H1 (cell line): Measurements from ENCODE around the gene TARS3. TPM values are rescaled to one million over a fixed set of nuclear protein-coding genes. Genes with fewer than 3 reads are reported as not detected.

Experiments used
- CTCF ChIA-PET: fragments of 300-600 bp; sonication (Branson Sonifier 250); formaldehyde crosslinking; loops from one replicate; lab custom pipeline; 2021; ENCODE audit not compliant: partially characterized antibody; lab: Charles Lee
- POLR2A ChIA-PET: fragments of 300-600 bp; sonication (Branson Sonifier 250); formaldehyde crosslinking; loops from one replicate; lab custom pipeline; 2021; ENCODE audit warnings: inconsistent platforms; ENCODE audit not compliant: partially characterized antibody; lab: Charles Lee
- DNase-seq, 2 experiments: peaks; one replicate each; pipeline versions ENCODE4 v3.0.0 to v3.0.0-alpha.2; 2010 to 2022; ENCODE audit warnings: low spot score in 2 of 2, low read depth in 1 of 2, mixed read lengths in 1 of 2
- FAIRE-seq: peaks from 2 replicates; lab custom pipeline; 2011; peaks lifted over from hg19 to GRCh38; lab: Jason Lieb, UNC
- H2AFZ ChIP-seq: 2 replicates; pipeline ENCODE4 v1.8.1; 2012; ENCODE audit warnings: low read length, inconsistent platforms
- H2AK5ac ChIP-seq: 2 replicates; pipeline ENCODE4 v1.6.1; 2013; ENCODE audit warnings: low read depth, low read length
- H2BK120ac ChIP-seq: replicated peaks from 2 replicates; pipeline ENCODE3; 2013; ENCODE audit warnings: low read depth, low read length, inconsistent platforms
- H2BK12ac ChIP-seq: 2 replicates; pipeline ENCODE4 v1.6.1; 2013; ENCODE audit warnings: low read depth, low read length
- H2BK15ac ChIP-seq: 2 replicates; pipeline ENCODE4 v1.6.1; 2013; ENCODE audit warnings: low read length
- H2BK20ac ChIP-seq: 2 replicates; pipeline ENCODE4 v1.6.1; 2013; ENCODE audit warnings: low read length
- H2BK5ac ChIP-seq: 2 replicates; pipeline ENCODE4 v1.6.1; 2013; ENCODE audit warnings: low read depth, low read length
- H3K14ac ChIP-seq: 2 replicates; pipeline ENCODE4 v1.6.1; 2013; ENCODE audit warnings: inconsistent platforms; ENCODE audit not compliant: insufficient read length
- H3K18ac ChIP-seq: 2 replicates; pipeline ENCODE4 v1.6.1; 2013; ENCODE audit warnings: low read length; ENCODE audit errors: extremely low read depth
- H3K23ac ChIP-seq: 2 replicates; pipeline ENCODE4 v1.6.1; 2013; ENCODE audit warnings: inconsistent platforms; ENCODE audit not compliant: insufficient read length
- H3K23me2 ChIP-seq: 2 replicates; pipeline ENCODE4 v1.6.1; 2013; ENCODE audit warnings: low read depth, low read length
- H3K27ac ChIP-seq: 2 replicates; pipeline ENCODE4 v1.6.1; 2011; ENCODE audit warnings: low read depth, low read length, inconsistent platforms
- H3K27me3 ChIP-seq, 4 experiments: replicated peaks in 1 of 4; 1 replicate in 1 of 4; 2 replicates in 3 of 4; pipeline versions ENCODE4 v1.6.1 to v1.8.1; 2011 to 2013; ENCODE audit warnings: low read length in 3 of 4, mild to moderate bottlenecking in 3 of 4, inconsistent platforms in 2 of 4, mixed read lengths in 2 of 4, moderate library complexity in 1 of 4; ENCODE audit not compliant: control insufficient read depth in 3 of 4, insufficient read depth in 3 of 4; ENCODE audit errors: extremely low read depth in 1 of 4
- H3K36me3 ChIP-seq, 4 experiments: 2 replicates each; pipeline versions ENCODE4 v1.6.1 to v1.8.1; 2011 to 2013; ENCODE audit warnings: mild to moderate bottlenecking in 4 of 4, low read length in 3 of 4, moderate library complexity in 2 of 4, control low read depth in 1 of 4, inconsistent platforms in 1 of 4; ENCODE audit not compliant: insufficient read depth in 4 of 4, control insufficient read depth in 2 of 4
- H3K4ac ChIP-seq: replicated peaks from 2 replicates; pipeline ENCODE3; 2013; ENCODE audit warnings: low read length, low read depth, mixed read lengths, inconsistent platforms; ENCODE audit not compliant: insufficient read length
- H3K4me1 ChIP-seq, 4 experiments: replicated peaks in 1 of 4; 1 replicate in 1 of 4; 2 replicates in 3 of 4; pipeline versions ENCODE4 v1.6.1 to v1.8.1; 2011 to 2013; ENCODE audit warnings: low read length in 3 of 4, inconsistent platforms in 2 of 4, mixed read lengths in 1 of 4; ENCODE audit not compliant: insufficient read depth in 4 of 4, control insufficient read depth in 3 of 4
- H3K4me2 ChIP-seq, 2 experiments: 2 replicates each; pipeline versions ENCODE4 v1.6.1 to v1.8.1; 2011 to 2013; ENCODE audit warnings: low read depth in 2 of 2, low read length in 2 of 2, control low read depth in 1 of 2, inconsistent platforms in 1 of 2, mild to moderate bottlenecking in 1 of 2; ENCODE audit not compliant: insufficient read depth in 1 of 2
- H3K4me3 ChIP-seq, 4 experiments: fragments of 200-600, 300-600 bp in 1 of 4; sonication (generic), shearing (Covaris generic), sonication (Bioruptor Twin) in 1 of 4; 2 replicates each; pipeline versions ENCODE4 v1.5.1 to v1.8.1; 2011 to 2016; ENCODE audit warnings: low read length in 4 of 4, low read depth in 3 of 4, control low read depth in 2 of 4, inconsistent platforms in 2 of 4, mild to moderate bottlenecking in 2 of 4, mixed read lengths in 1 of 4, moderate library complexity in 1 of 4; ENCODE audit not compliant: insufficient read depth in 2 of 4; ENCODE audit errors: extremely low read depth in 1 of 4
- H3K56ac ChIP-seq: replicated peaks from 2 replicates; pipeline ENCODE3; 2013; ENCODE audit warnings: low read depth, mild to moderate bottlenecking, mixed read lengths, low read length, inconsistent platforms; ENCODE audit not compliant: insufficient read length
- H3K79me1 ChIP-seq: 2 replicates; pipeline ENCODE4 v1.6.1; 2013; ENCODE audit warnings: low read depth, low read length, control low read depth
- H3K79me2 ChIP-seq, 2 experiments: 2 replicates each; pipeline versions ENCODE4 v1.6.1 to v1.8.1; 2012 to 2013; ENCODE audit warnings: low read length in 2 of 2, mild to moderate bottlenecking in 2 of 2, inconsistent platforms in 1 of 2; ENCODE audit not compliant: insufficient read depth in 2 of 2, control insufficient read depth in 1 of 2
- H3K9ac ChIP-seq, 4 experiments: replicated peaks in 1 of 4; 1 replicate in 1 of 4; 2 replicates in 3 of 4; pipeline versions ENCODE4 v1.6.1 to v1.8.1; 2011 to 2013; ENCODE audit warnings: low read depth in 3 of 4, low read length in 3 of 4, control low read depth in 2 of 4, mild to moderate bottlenecking in 2 of 4, moderate library complexity in 2 of 4, inconsistent platforms in 1 of 4; ENCODE audit errors: extremely low read depth in 1 of 4
- H3K9me3 ChIP-seq, 2 experiments: 2 replicates each; pipeline versions ENCODE4 v1.6.1 to v1.8.1; 2012 to 2013; ENCODE audit warnings: mild to moderate bottlenecking in 2 of 2, moderate library complexity in 2 of 2, control low read depth in 1 of 2, inconsistent platforms in 1 of 2, low read depth in 1 of 2, low read length in 1 of 2, mixed read lengths in 1 of 2; ENCODE audit not compliant: insufficient read depth in 2 of 2
- H4K20me1 ChIP-seq, 2 experiments: replicated peaks in 1 of 2; 2 replicates each; pipeline versions ENCODE3 to v1.8.1; 2011 to 2013; ENCODE audit warnings: inconsistent platforms in 2 of 2, low read length in 2 of 2, mild to moderate bottlenecking in 1 of 2; ENCODE audit not compliant: insufficient read depth in 2 of 2, control insufficient read depth in 1 of 2
- H4K5ac ChIP-seq: 2 replicates; pipeline ENCODE4 v1.6.1; 2013; ENCODE audit warnings: low read length, low read depth, mixed read lengths, inconsistent platforms; ENCODE audit not compliant: insufficient read length
- H4K8ac ChIP-seq: 2 replicates; pipeline ENCODE4 v1.8.0; 2013; ENCODE audit warnings: mild to moderate bottlenecking, moderate library complexity, low read length, inconsistent platforms; ENCODE audit not compliant: insufficient read depth; ENCODE audit errors: extremely low read depth
- H4K91ac ChIP-seq: replicated peaks from 2 replicates; pipeline ENCODE3; 2013; ENCODE audit warnings: low read length, mixed read lengths, inconsistent platforms; ENCODE audit not compliant: insufficient read length
- BCL11A ChIP-seq, 2 experiments: IDR thresholded peaks; one replicate each; pipeline ENCODE4 v1.6.1; 2011; ENCODE audit warnings: low read depth in 2 of 2, low read length in 2 of 2, mild to moderate bottlenecking in 2 of 2
- RFX5 ChIP-seq: IDR thresholded peaks from 2 replicates; pipeline ENCODE4 v1.6.1; 2011; ENCODE audit warnings: low read depth, low read length, improper control_type of control experiment, borderline replicate concordance
- WGBS, 2 experiments: shearing (Covaris generic) in 1 of 2; methylation state at CpG; one replicate each; pipeline versions ENCODE4 v1.1.6 to v1.1.7; 2013 to 2015; ENCODE audit warnings: low lambda C conversion rate in 2 of 2, mixed read lengths in 2 of 2, inconsistent platforms in 1 of 2, low coverage in 1 of 2, missing lambda C conversion rate in 1 of 2; ENCODE audit not compliant: insufficient replicate concordance in 2 of 2, insufficient coverage in 1 of 2, insufficient read length in 1 of 2; ENCODE audit errors: extremely low coverage in 1 of 2, missing lambda C conversion rate in 1 of 2; 5-methylcytosine and 5-hydroxymethylcytosine counted together
- polyA plus RNA-seq, 7 experiments: library from polyadenylated mRNA; depleted of rRNA in 3 of 7; stranded (reverse) in 5 of 7; unstranded in 2 of 7; fragments of >200 nt in 5 of 7; fragments of 200-250 nt in 2 of 7; gene quantifications; 1 replicate in 5 of 7; 2 replicates in 1 of 7; 4 replicates in 1 of 7; pipeline versions ENCODE4 v1.2.1 to v1.2.3, GENCODE V29; 2011 to 2013; ENCODE audit warnings: missing spikeins in 2 of 7, mixed read lengths in 2 of 7
- total RNA-seq: library from RNA; stranded (reverse); fragmentation: NEBNext Ultra II Directional; extraction: Animal tissue kit (Norgen Biotek cat#: 25700); gene quantifications from 2 replicates; pipeline ENCODE4 v1.2.1, GENCODE V29; 2021

Gene TARS3
- total and polyA plus RNA-seq, 2 of the 8 experiments (the other 6 are each of a cell fraction or from before 2014, with no cell fraction given) = 2.1 to 13.9 TPM

GRCh38 chr15:101615414-101615985 is 108.8 kb downstream of the TARS3 start:
- Histone ChIP-seq H3K9ac (no peak overlapping the region), H3K23me2 (no peaks in the 10 kb centered on the region), H4K20me1 (no peaks in the 10 kb centered on the region), H3K4ac (no peak overlapping the region), H2AK5ac (peak overlapping the region; percentile 96; the same call in 1 of the 2 replicates), H3K27ac (no peak overlapping the region), H4K91ac (peak overlapping the region; percentile 70), H3K14ac (no peak overlapping the region), H2BK120ac (no peak overlapping the region), H3K56ac (no peak overlapping the region), H3K4me3 (peak overlapping the region; percentile 27 to 54 (median 37); a peak in 6 of 8 replicates), H2BK5ac (no peak overlapping the region), H3K23ac (no peak overlapping the region), H3K79me2 (no peaks in the 10 kb centered on the region), H2BK20ac (peak overlapping the region; percentile 90), H3K27me3 (peaks cover 0 to 2% (median 0%) of the 10 kb centered on the region in 4 experiments; a peak in 3 of 7 replicates), H2BK12ac (0 out of 2 replicates have a peak overlapping the region, but pooled peaks have one; percentile 80), H4K8ac (peak overlapping the region; percentile 60), H3K9me3 (no peaks in the 10 kb centered on the region), H3K36me3 (no peaks in the 10 kb centered on the region), H3K18ac (peak overlapping the region; percentile 51), H3K4me2 (peak overlapping the region; percentile 67 to 96), H3K4me1 (peaks cover 5 to 16% (median 11%) of the 10 kb centered on the region in 4 experiments), H2BK15ac (peak overlapping the region; percentile 98; the same call in 1 of the 2 replicates), H4K5ac (no peak overlapping the region), H2AFZ (peak overlapping the region; percentile 98), H3K79me1 (no peaks in the 10 kb centered on the region)
- FAIRE-seq (no peak), DNase-seq (no peak)
- POLR2A ChIA-PET = interaction anchor here (1.8 kb wide), 1 partner anchor 321 kb away, joined by 4 read pairs; no protein-coding TSS in a partner anchor
- 56% methylated on average over 15 of the region's 15 CpGs; no CpG with 5 or more reads in 1 of the 2 experiments for WGBS, 2 experiments
- CTCF ChIA-PET = interaction anchor here (0.8 to 6.5 kb wide), 6 partner anchors 18 to 327 kb away, joined by 3 to 70 read pairs (median 4); no protein-coding TSS in a partner anchor
- TF ChIP-seq BCL11A (IDR thresholded peaks at IDR 0.05; ENCODE audit: low read depth in 2 of 2, low read length in 2 of 2) (no peak), RFX5 (no peak)
